ENCODE data around the gene RCOR3.

DNA sequence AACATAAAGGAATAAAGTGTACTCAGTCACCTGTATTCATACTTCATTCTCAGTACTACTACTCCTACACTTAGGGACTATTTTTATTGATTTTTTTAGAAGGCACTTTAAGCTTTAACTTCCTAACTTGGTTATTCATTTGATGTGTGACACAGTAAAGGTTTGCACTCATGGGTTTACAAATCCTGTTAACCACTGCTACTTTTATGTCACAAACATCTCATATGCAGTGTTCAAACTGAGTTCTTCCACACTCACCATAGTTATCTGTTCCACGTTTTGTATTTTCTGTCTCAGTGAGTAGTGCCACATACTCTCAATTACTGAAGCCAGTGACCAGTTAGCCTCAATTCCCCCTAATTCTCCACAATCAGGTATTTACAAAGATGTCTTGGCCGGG, 33.2 kb downstream of the RCOR3 start:
- TF ChIP-seq, protein P1, sequence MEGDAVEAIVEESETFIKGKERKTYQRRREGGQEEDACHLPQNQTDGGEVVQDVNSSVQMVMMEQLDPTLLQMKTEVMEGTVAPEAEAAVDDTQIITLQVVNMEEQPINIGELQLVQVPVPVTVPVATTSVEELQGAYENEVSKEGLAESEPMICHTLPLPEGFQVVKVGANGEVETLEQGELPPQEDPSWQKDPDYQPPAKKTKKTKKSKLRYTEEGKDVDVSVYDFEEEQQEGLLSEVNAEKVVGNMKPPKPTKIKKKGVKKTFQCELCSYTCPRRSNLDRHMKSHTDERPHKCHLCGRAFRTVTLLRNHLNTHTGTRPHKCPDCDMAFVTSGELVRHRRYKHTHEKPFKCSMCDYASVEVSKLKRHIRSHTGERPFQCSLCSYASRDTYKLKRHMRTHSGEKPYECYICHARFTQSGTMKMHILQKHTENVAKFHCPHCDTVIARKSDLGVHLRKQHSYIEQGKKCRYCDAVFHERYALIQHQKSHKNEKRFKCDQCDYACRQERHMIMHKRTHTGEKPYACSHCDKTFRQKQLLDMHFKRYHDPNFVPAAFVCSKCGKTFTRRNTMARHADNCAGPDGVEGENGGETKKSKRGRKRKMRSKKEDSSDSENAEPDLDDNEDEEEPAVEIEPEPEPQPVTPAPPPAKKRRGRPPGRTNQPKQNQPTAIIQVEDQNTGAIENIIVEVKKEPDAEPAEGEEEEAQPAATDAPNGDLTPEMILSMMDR (IDR thresholded peaks at IDR 0.05; ENCODE audit: borderline replicate concordance, extremely low read depth, low read length, poor library complexity, severe bottlenecking): no peak
- no peak for TF ChIP-seq EZH2 (IDR thresholded peaks at IDR 0.05; ENCODE audit: borderline replicate concordance, low read depth, low read length, severe bottlenecking)

Measured in DND-41 (cell line).